C4-2B (cell line): ENCODE measurements around the gene VPS13A.

Experiments
- ZFX ChIP-seq: fragments of 450-650 bp; IDR thresholded peaks from 2 replicates; pipeline ENCODE4 v1.6.1; 2017
- TF ChIP-seq, protein P1 (sequence below): fragments of 450-650 bp; conservative IDR thresholded peaks from 2 replicates; pipeline ENCODE4 v1.5.1; 2017; ENCODE audit warnings: mild to moderate bottlenecking

DNA sequence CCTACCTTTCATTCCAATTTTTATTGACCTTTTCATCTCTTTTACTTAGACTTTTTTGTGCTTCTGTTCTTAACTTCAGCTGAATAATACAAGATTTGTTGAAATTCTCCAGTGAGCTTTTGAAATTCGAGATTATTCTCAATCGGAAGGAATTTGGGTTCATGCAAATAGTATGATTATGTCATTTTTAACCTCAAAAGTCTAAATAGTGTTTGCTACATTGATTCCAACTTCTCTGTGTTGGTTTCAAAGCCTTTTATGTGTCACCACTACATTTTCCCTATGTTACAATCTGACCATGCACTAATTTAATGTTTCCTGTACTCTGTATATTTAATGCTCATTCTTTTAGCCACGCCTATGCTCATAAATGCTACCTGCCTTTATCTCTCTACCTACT lies 44.1 kb downstream of the VPS13A start:
- TF ChIP-seq, protein P1, sequence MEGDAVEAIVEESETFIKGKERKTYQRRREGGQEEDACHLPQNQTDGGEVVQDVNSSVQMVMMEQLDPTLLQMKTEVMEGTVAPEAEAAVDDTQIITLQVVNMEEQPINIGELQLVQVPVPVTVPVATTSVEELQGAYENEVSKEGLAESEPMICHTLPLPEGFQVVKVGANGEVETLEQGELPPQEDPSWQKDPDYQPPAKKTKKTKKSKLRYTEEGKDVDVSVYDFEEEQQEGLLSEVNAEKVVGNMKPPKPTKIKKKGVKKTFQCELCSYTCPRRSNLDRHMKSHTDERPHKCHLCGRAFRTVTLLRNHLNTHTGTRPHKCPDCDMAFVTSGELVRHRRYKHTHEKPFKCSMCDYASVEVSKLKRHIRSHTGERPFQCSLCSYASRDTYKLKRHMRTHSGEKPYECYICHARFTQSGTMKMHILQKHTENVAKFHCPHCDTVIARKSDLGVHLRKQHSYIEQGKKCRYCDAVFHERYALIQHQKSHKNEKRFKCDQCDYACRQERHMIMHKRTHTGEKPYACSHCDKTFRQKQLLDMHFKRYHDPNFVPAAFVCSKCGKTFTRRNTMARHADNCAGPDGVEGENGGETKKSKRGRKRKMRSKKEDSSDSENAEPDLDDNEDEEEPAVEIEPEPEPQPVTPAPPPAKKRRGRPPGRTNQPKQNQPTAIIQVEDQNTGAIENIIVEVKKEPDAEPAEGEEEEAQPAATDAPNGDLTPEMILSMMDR: no peak
- TF ChIP-seq ZFX: no peak
